Heart left ventricle (tissue), 13 donors: ENCODE results near the gene ST7.

Experiments used
- POLR2A ChIP-seq, 2 donors: fragments of 450-650 bp; IDR thresholded peaks; one replicate each; pipeline ENCODE4 v1.6.1; 2017; ENCODE audit warnings: antibody characterized with exemption in 2 of 2, mild to moderate bottlenecking in 2 of 2, moderate library complexity in 2 of 2
- TF ChIP-seq, protein P1 (sequence below), 12 donors: fragments of 200-600 bp; sonication (generic) in 4 of 12; IDR thresholded peaks; one replicate each; pipeline versions ENCODE4 v1.5.0 to v1.8.0; 2018 to 2022; ENCODE audit warnings: antibody characterized with exemption in 12 of 12, mild to moderate bottlenecking in 5 of 12
- donor health status: ischemic (EF 13 %, LVEDD 7.1; RV severe dilation, severe dysfunction).
- donor health status: DM: no; HTN: yes; CAD: no.
- donor health status: DM: no; HTN: no; CAD: no.
- donor health status: ischemic (EF 25% LVEDD 6.9; RV normal size, moderate dysfunction).
- donor health status: ischemic (EF 25% LVEDD 5.7; RV mildly dilated, moderate dysfunction).
- donor health status: ischemic (EF 35%, LVEDD 5.7; RV mildly dilated, moderate dysfunction).
- donor health status: nonischemic (EF 11% LVEDD 7.7; RV severe dilation, severe dysfunction).
- donor health status: DM: yes; HTN: yes; CAD: no.
- donor health status: PGD.
- donor health status: ischemic (EF 29% LVEDD 5.4; RV normal size, mild dysfunction).
- donor health status: nonischemic (EF 23%, LVEDD 6.1; RV moderate dilation, normal function).

- TF ChIP-seq, protein P1, sequence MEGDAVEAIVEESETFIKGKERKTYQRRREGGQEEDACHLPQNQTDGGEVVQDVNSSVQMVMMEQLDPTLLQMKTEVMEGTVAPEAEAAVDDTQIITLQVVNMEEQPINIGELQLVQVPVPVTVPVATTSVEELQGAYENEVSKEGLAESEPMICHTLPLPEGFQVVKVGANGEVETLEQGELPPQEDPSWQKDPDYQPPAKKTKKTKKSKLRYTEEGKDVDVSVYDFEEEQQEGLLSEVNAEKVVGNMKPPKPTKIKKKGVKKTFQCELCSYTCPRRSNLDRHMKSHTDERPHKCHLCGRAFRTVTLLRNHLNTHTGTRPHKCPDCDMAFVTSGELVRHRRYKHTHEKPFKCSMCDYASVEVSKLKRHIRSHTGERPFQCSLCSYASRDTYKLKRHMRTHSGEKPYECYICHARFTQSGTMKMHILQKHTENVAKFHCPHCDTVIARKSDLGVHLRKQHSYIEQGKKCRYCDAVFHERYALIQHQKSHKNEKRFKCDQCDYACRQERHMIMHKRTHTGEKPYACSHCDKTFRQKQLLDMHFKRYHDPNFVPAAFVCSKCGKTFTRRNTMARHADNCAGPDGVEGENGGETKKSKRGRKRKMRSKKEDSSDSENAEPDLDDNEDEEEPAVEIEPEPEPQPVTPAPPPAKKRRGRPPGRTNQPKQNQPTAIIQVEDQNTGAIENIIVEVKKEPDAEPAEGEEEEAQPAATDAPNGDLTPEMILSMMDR (IDR thresholded peaks at IDR 0.05) = no peak
- no peak for TF ChIP-seq POLR2A (IDR thresholded peaks at IDR 0.05)
Observed at GRCh38 chr7:117034851-117035464, 81.7 kb downstream of the ST7 start.
